Fibroblast of pulmonary artery (primary cell): Measurements from ENCODE around the gene RPTOR.

Source experiments
- DNase-seq: peaks from one replicate; pipeline ENCODE4 v3.0.0-alpha.2; 2010; ENCODE audit warnings: low read depth
- H3K4me3 ChIP-seq: replicated peaks from 2 replicates; pipeline ENCODE4 v1.5.1; 2011; ENCODE audit warnings: low read depth, mild to moderate bottlenecking, control low read depth, low read length, moderate library complexity
- TF ChIP-seq, protein P1 (sequence below): IDR thresholded peaks from 2 replicates; pipeline ENCODE4 v1.5.1; 2011; ENCODE audit warnings: mild to moderate bottlenecking, control low read depth, low read length, inconsistent platforms; ENCODE audit errors: missing control alignments

The RPTOR gene

DNA sequence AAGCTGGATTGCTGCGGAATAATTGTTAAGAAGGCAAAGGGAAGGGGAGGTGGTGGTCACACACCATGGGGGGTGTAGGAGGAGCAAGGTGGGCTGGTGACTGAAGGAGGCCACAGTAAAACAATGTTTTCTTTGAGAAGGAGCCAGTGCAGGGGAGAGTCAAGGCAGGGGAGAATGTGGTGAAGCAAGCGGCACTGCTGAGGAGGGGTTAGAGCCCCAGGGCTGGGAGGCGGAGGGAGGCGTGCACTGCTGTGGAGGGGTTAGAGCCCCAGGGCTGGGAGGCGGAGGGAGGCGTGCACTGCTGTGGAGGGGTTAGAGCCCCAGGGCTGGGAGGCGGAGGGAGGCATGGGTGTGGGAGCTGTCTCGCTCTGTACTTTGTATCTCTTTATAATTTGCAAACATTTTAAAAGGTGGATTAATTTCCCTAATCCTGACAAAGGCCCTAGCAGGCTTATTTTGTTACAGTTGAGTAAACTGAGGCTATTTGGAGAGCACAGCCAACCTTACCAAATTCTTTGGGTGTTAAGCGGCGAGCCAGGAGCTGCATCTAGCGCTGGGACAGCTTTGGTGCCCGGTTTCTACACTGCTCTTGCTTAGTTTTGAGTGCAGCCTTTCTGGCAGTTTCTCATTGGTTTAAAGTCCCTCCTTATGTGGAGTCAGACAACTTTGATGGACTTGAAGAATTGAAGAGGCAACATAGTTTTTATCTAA, 20.9 kb downstream of the RPTOR start:
- DNase-seq, result no peak
- TF ChIP-seq, protein P1, sequence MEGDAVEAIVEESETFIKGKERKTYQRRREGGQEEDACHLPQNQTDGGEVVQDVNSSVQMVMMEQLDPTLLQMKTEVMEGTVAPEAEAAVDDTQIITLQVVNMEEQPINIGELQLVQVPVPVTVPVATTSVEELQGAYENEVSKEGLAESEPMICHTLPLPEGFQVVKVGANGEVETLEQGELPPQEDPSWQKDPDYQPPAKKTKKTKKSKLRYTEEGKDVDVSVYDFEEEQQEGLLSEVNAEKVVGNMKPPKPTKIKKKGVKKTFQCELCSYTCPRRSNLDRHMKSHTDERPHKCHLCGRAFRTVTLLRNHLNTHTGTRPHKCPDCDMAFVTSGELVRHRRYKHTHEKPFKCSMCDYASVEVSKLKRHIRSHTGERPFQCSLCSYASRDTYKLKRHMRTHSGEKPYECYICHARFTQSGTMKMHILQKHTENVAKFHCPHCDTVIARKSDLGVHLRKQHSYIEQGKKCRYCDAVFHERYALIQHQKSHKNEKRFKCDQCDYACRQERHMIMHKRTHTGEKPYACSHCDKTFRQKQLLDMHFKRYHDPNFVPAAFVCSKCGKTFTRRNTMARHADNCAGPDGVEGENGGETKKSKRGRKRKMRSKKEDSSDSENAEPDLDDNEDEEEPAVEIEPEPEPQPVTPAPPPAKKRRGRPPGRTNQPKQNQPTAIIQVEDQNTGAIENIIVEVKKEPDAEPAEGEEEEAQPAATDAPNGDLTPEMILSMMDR, result no peak
- H3K4me3 ChIP-seq, result no peak overlapping the region

DNA sequence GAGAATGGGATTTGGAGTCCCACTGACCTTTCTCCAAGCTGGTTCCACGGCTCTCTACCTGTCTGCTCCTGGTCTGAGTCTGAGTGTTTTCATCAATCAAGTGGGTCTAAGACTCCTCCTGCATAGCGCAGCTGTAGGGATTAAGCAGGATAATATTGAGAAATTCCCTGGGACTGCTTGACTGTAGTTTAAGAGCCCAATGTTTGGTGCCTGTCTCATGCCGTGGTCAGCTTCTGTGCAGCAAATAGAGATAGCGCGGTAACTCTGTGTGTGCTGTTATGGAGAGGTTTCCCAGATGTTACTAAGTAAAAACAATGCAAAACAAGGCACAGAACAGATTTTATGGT, 21.4 kb downstream of the RPTOR start:
- H3K4me3 ChIP-seq, result no peak overlapping the region
- TF ChIP-seq, protein P1, result no peak
- no peak for DNase-seq

DNA sequence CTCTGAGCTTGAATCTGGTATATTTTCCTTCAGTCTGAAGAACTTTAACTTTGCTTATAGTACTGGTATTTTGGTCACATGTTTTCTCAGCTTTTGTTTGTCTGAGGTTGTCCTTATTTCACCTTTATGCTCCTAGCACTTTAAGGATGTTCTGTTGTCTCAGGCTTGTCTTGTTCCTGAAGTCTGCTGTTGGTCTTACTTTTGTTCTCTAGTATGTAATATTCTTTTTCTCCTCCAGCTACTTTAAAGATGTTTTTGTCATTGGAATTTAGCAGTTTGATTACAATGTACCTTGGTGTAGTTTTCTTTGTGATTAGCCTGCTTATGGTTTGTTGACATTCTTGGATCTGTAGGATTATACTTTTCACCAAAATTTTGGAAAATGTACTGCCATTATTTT, 23.6 kb downstream of the RPTOR start:
- TF ChIP-seq, protein P1, result no peak
- H3K4me3 ChIP-seq, result no peak overlapping the region
- DNase-seq, result no peak

DNA sequence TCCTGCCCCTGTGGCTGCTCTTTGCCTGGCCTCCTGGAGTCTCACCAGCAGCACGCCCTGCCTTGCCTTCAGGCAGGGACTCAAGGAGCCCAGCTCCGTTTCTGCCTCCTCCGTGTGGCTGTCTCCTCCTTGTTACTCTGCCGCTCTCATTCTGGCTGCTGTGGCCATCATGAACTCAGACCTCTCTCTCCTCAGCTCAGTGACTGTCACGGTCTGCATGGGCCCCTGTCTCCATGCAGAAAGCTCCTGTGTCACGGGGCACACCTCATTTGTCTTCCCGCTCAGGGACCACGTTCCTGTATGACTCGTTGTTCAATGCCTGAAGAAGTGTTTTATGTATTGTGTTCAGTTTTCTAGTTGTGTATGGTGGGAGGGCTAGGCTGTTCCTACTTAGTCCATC, 25.3 kb downstream of the RPTOR start:
- TF ChIP-seq, protein P1, result no peak
- no peak for DNase-seq
- no peak overlapping the region for H3K4me3 ChIP-seq

DNA sequence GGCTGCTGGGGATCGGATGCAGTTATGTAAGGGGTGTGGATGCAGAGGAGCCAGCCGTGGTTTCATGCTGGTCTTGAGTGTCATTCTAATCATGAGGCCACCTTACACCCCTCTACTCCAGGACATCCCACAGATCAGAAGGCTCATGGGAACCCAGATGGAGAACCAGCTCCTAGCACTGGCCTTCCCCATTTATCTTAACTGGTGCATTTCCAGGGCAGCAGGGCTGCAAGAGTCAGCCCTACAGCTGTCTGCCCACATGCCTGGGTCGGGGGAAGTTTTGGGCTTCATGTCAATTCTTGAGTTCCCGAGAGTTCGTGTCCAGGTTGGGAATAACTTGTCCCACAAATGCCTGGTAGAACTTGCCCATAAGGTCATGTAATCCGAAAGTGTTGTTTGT, 29.1 kb downstream of the RPTOR start:
- no peak for DNase-seq
- TF ChIP-seq, protein P1, result no peak
- no peak overlapping the region for H3K4me3 ChIP-seq

DNA sequence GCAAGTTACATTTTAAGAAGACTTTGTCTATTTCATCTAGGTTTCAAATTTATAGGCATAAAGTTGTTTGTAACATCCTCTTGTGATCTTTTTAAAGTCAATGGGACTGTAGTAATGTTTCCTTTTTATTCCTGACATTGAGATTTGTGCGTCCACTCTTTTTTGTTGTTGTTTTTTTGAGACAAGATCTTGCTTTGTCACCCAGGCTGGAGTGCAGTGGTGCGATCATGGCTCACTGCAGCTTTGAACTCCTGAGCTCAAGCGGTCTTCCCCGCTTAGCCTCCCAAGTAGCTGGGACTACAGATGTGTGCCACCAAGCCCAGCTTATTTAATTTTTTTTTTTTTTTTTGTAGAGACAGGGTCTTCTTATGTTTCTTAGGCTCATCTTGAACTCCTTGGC, 29.9 kb downstream of the RPTOR start:
- DNase-seq, result no peak
- TF ChIP-seq, protein P1, result no peak
- H3K4me3 ChIP-seq, result no peak overlapping the region
